Measurements from ENCODE around the gene WDFY4. TPM values are rescaled to one million over a fixed set of nuclear protein-coding genes. Genes with fewer than 3 reads are reported as not detected.

The WDFY4 gene
- total RNA-seq, 1 experiment from 2014 or later = 0.23 TPM

GRCh38 chr10:48801001-48801421 lies 116.3 kb downstream of the WDFY4 start:
- H3K4me3 ChIP-seq (ENCODE audit: low read depth in 2 of 2, low read length in 2 of 2) = no peak overlapping the region
- ChIA-PET CTCF (no interaction called here), POLR2A (no interaction called here)
- no peak overlapping the region for H3K27ac ChIP-seq (ENCODE audit: low read length)
- H3K4me1 ChIP-seq (ENCODE audit: control insufficient read depth, insufficient read depth, low read length) = no peaks in the 10 kb centered on the region
- no peak for TF ChIP-seq POLR2AphosphoS5 (IDR thresholded peaks at IDR 0.05; ENCODE audit: low read depth, low read length)
- TF ChIP-seq CTCF (IDR thresholded peaks at IDR 0.05) = no peak
- no peak for TF ChIP-seq TCF7L2 (IDR thresholded peaks at IDR 0.05; ENCODE audit: low read depth, low read length)
- TF ChIP-seq SIN3A (IDR thresholded peaks at IDR 0.05; ENCODE audit: borderline replicate concordance, insufficient read depth, low read depth, low read length) = no peak
- no peak for TF ChIP-seq REST (IDR thresholded peaks at IDR 0.05; ENCODE audit: insufficient read depth in 1 of 2, low read depth in 2 of 2, low read length in 1 of 2)
- intact Hi-C loops (cut with micrococcal nuclease; ENCODE audit: unreplicated experiment) = no loop called here
- 0 out of 2 replicates have a peak, but pooled peaks cover 2% of the 10 kb centered on the region for H3K27me3 ChIP-seq (ENCODE audit: control insufficient read depth, insufficient read depth, low read length)
- no TSS peak for BruUV-seq (replicated peaks)
- H3K36me3 ChIP-seq (ENCODE audit: control insufficient read depth, insufficient read depth, low read length) = no peaks in the 10 kb centered on the region
- ATAC-seq (no peak), DNase-seq (ENCODE audit: low read depth, low spot score) (no peak)
- no peaks in the 10 kb centered on the region for H3K9me3 ChIP-seq (ENCODE audit: control insufficient read depth, insufficient read depth, low read depth, low read length)
- in situ Hi-C loops (cut with HindIII; ENCODE audit: low pct_unique_long_range_greater_than_20kb, low sequenced_read_pairs) = no loop called here

- intact Hi-C loops (cut with micrococcal nuclease; ENCODE audit: unreplicated experiment) = no loop called here
- no peak overlapping the region for H3K4me3 ChIP-seq (ENCODE audit: low read depth in 2 of 2, low read length in 2 of 2)
- ChIA-PET POLR2A (no interaction called here), CTCF (no interaction called here)
- in situ Hi-C loops (cut with HindIII; ENCODE audit: low pct_unique_long_range_greater_than_20kb, low sequenced_read_pairs) = no loop called here
- no peaks in the 10 kb centered on the region for H3K36me3 ChIP-seq (ENCODE audit: control insufficient read depth, insufficient read depth, low read length)
- TF ChIP-seq POLR2AphosphoS5 (IDR thresholded peaks at IDR 0.05; ENCODE audit: low read depth, low read length) (no peak), SIN3A (IDR thresholded peaks at IDR 0.05; ENCODE audit: borderline replicate concordance, insufficient read depth, low read depth, low read length) (no peak), TCF7L2 (IDR thresholded peaks at IDR 0.05; ENCODE audit: low read depth, low read length) (no peak), REST (IDR thresholded peaks at IDR 0.05; ENCODE audit: insufficient read depth in 1 of 2, low read depth in 2 of 2, low read length in 1 of 2) (no peak), CTCF (IDR thresholded peaks at IDR 0.05) (no peak)
- no peaks in the 10 kb centered on the region for H3K4me1 ChIP-seq (ENCODE audit: control insufficient read depth, insufficient read depth, low read length)
- peaks cover 2% of the 10 kb centered on the region; the same call in 1 of the 2 replicates for H3K27me3 ChIP-seq (ENCODE audit: control insufficient read depth, insufficient read depth, low read length)
- no peaks in the 10 kb centered on the region for H3K9me3 ChIP-seq (ENCODE audit: control insufficient read depth, insufficient read depth, low read depth, low read length)
- no peak for ATAC-seq
- BruUV-seq (replicated peaks) = no TSS peak
- no peak overlapping the region for H3K27ac ChIP-seq (ENCODE audit: low read length)
- no peak for DNase-seq (ENCODE audit: low read depth, low spot score)
These were observed 118.0 kb downstream of the WDFY4 start for GRCh38 chr10:48802611-48803071.
